Measurements from ENCODE around the gene EHD4.

Gene EHD4

DNA sequence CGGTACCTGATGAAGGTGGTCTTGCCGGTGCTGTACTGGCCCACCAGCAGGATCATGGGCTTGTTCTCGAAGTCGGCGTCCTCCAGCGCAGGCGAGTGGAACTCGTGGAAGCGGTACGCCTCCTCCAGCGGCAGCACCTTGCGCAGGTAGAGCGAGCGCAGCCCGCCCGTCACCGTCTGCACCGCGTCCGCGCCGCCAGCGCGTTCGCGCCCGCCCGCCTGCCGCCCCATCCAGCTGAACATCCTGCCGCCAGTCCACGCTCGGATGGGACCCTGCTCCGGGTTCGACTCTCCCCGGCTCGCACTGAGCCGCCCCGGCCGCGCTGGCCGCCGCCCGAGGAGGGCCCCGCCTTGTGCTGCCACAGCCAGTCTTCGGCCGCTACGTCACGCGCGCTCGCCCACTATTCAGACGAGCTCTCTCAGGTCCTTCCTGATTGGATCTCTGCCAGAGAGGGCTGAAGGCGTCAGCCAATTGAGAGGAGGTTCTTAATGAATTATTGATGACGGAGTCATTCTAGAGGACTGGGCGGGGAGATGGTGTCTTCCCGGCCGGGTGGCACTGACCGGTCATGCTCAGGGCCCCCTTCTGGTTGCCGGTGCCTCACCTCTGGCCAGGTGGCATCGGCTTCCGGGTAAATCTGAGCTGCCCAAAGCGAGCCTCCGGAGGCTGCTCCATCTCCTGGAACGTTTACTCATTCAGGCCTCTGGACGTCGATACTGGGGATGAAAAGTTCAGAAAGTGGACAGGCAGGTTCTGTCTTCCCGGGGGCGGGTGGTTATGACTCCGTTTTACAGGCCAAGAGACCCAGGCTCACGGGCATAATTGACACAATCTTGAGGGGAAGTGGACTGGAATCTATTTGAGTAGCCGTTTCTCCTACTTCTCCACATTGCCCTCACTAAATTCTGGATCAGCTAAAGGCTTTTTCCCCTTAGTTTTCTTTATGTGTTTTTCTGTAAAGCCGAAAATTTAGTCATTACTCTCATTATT lies at the start of gene EHD4:
Gene EHD4, minus strand, starts transcription at position 305 of the 990 bp plus-strand sequence. Its CDS starts 63 bp downstream, at position 242.
- FAIRE-seq, result peak; percentile 97

DNA sequence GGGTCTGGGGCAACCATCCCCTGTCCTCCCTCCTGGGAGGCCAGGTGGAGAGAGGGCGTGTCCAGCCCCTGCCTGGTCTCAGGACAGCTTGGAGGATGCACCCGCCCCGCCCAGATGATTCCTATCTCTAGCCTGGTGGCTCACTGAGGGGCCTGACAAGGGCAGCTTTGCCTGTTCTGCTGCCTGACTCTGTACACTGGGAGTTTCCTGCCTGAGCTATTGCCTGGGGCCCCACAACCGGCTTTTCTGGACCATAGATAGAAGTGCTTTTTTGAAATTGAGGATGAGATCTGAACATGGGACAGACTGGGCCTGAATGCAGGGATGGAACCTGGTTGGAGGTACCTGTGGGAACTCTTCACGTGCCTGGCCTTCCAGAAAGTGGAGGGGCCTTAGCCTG lies 49.2 kb upstream of the EHD4 start:
- FAIRE-seq, result no peak

GRCh38 chr15:42020713-42021273 lies 48.4 kb upstream of the EHD4 start, which contains the start of gene PLA2G4E:
Gene PLA2G4E (minus strand): TSS chr15:42021042. CDS start chr15:42021030, 12 bp downstream.
- FAIRE-seq, result no peak

DNA sequence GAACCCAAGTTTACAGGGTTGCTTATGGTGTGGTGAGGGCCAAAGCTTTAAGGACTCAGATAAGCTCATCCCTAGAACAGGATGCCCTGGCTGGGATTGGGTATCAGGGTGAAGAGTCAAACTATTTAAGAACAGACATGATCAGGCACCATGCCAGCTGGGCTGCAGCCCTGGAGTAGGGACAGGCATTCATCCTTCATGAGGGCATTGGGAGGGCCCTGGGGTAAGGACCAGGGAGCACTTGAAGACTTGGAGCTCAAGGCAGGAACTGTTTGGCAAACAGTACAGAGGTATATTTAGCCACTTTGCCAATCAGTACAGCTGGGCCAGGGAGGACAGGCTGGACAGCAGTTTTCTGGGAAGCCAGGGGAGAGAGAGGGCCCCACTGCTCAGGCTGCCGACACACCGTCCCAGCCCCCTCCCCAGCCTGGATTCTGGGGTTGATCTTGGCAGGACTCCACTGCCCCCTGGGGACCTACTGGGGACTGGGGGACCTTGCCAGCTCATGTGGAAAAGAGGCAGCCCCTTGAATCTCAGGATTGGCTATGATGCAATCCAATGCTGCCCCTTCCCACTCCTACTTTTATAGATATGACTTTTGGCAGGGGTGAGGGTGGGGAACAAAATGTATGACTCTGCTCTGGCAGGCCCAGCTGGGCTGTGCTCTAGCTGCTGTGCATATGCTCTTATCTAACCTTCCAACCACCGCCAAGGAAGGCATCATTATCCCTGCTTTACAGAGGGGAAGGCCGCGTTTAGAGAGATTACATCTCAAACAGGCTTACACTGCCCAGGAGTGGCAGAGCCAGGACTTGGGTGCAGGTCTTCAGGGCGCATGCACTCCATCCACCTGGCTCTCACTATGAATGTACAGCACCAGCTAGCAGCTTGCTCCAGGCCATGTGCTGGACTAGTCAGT lies 46.2 kb upstream of the EHD4 start:
- no peak for FAIRE-seq

DNA sequence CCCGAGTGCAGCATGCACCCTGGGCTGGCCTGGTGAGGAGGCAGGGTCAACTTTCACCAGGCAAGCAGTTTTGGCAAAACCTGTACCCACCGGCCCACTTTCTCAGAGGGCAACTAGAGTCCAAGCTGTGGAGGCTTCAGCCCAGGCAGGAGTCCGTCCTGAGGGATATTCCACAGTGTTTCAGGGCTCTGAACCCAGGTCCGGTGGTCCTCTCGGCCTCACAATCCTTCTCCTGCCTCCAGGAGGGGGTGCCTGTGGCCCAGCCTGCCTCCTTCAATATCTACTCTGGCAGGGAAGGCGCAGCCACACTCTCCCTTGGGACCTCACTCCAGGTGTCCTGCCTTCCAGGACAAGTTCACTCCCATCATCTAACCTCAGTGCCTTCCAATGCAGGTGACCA lies 44.6 kb upstream of the EHD4 start:
- no peak for FAIRE-seq

DNA sequence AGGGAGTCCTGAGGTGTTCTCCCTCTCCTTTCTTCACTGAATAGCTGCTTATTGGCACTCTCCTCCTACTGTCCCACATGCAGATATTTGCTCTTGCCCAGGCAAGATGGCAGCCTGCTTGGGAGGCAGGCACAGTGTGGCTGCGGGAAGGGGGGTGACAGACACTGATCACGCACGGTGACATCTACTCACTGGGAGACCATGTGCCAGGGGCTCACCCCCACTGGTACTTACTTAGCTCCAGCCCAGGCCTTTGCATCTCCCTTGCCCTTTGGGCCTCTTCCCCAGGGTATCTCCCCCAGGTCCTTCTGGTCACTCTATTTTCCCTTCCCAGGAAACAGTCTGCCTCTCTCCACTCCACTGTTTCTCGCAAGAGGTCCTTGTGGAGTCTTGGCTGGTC lies 42.0 kb upstream of the EHD4 start:
- FAIRE-seq, result no peak

DNA sequence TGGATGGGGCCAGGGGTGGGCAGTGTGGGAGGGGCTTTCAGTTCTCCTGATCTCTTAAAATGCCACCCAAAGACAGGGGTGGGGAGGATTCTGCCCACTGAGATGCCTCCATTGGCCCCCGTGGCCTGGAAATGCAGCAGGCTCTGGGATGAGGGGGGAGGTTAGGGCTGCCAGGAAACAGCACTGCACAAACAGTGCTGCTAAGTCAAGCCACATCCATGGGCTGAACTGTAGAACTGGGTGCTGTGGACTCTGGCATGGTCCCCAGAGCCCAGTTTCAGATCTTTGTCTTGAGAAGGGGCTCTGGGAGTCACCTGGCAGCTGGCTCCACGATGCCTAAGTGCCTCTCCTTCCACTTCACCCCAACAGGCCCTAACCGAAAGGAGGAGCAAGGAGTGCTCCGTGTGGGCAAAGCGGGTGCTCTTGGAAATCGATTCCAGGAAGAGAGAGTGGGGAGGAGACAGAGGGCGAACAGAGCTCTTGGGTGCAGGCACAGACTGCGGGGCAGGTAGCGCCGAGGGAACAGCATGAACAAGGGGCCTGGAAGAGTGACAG lies 40.6 kb upstream of the EHD4 start:
- no peak for FAIRE-seq

GRCh38 chr15:42012241-42012640 lies 39.9 kb upstream of the EHD4 start:
- no peak for FAIRE-seq

DNA sequence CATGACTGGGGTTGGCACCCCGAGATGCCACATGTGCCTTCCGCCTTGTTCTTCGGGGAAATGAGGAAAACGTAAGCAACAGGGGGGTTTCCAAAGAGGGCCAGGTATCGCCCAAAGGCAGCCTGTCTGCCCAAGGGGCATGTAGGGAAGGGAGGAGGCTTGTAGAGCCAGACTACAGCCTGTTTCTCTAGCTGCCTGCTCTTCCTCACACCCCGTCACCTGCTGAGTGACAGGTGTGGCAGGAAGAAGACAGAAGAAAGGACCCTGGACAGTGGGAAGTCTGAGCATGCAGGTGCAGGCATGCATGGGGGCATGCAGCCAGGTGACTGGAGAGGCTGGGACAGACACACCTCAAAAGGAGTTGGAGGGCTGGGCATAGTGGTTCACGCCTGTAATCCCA lies 38.7 kb upstream of the EHD4 start:
- FAIRE-seq, result no peak

DNA sequence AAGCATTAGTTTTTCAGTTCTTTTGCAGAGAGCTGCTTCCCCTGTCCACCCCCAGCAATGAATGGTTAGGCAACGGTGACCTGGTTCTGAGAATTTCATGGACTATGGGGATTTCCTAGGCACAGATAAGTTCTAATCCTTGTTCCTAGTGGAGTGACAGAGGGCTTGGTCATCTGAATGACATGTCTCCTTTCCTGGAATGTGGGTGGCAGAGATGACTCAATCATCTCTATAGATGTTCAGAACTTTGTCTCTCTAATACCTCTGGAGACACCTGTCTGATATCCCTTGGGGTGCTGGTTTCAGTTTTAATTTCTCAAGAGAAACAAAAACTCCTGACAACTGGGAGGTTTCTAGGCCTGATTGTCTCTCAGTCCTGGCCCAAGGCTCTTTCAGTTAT lies 38.1 kb upstream of the EHD4 start:
- no peak for FAIRE-seq

GRCh38 chr15:42009474-42009873 lies 37.1 kb upstream of the EHD4 start:
- no peak for FAIRE-seq

DNA sequence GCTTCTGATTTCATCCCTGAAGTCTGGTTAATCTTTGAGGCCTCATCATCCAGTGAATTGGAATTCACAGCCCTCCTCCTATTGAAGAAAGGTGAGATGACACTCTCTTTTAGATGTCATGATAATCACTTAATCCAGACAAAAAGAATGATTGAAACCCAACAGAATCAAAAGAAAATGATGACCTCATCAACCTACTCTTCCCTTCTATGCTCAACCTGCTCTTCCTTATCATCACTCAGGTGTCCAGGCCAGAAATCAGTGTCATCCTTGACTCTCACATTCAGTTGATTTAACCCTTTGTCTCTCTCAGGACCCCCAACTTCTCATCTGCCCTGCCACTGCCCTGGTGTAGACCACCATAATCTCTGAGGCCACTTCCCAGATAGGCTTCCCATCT lies 36.7 kb upstream of the EHD4 start:
- FAIRE-seq, result no peak

GRCh38 chr15:42007386-42007785 lies 35.0 kb upstream of the EHD4 start:
- FAIRE-seq, result no peak

DNA sequence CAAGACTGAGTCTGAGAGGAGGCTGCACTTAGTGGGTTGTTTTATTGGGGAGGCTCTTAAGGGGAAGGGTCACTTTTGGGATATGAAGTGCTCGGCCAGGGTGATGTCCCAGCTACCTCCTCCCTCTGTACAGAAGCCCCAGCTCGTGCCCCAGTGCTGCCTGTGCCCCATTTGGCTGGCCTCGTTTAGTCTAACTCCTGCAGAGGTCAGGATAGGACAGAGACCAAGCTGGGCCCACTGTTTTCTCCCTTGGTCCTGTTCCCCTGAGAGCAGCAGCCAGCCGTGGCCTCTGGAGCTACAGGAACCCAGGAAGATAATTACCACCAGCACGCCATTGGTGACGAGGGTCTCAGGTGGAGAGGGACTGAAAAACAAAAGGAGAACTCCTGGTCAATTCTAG lies 30.0 kb upstream of the EHD4 start:
- no peak for FAIRE-seq

DNA sequence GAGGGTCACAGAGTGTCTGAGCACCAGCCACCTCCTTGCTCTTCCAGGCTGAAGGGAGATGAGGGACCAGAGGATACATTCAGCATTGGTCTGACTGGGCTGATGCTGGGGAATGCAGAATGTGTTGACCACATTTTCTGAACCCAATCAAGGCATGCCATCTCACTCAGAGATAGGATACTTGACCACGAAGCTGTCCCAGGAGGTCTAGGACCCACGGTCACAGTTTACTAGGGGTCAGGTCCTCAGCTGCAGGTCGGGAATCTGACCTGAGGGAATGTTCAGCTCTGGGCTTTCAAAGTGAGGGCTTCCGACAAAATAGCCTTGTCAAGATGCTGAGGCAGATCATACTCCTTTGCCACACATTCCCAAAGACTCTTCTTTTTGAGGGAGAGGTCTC lies 28.9 kb upstream of the EHD4 start:
- no peak for FAIRE-seq

DNA sequence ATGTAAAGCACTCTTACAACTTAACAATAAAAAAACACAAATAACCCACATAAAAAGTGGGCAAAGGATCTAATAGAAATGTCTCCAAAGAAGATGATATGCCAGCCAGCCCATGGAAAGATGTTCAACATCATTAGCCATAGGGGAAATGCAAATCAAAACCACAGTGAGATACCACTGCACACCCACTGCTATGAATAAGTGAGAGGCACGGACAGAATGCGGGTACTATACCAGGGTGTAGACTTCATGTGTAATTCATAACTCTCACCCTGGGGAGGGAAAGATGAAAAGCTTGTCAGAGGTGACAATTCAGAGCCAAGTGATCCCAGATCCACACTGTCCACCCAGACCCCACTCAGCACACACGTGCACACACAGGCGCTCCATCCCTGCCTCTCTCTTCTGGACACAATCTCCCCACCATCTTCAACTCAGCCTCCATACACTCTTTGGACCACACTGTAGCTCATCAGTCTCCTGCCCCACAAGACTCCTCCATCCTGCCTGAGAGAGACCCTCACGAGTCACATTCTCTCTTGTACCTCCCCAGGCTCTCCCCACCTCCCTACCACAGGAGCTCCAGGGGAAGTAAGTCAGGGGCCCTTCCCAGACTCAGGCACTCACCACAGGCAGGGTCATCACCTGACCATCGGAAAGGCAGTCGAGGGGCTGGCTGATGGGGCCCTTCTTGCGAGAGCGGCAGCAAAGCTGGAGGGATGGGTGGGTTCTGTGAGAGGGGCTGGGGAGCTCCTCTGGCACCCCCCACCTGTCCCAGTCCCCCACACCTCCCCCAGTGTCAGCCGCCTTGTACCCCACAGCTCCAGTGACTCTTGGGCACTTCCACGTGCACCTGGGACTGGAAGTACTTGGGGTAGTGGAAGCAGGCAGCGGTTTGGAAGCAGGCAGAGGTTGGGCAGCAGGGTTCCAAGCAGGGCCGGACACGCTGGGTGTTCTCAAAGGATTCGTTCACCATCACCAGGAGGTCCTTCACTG lies 27.2 kb upstream of the EHD4 start:
- no peak for FAIRE-seq

DNA sequence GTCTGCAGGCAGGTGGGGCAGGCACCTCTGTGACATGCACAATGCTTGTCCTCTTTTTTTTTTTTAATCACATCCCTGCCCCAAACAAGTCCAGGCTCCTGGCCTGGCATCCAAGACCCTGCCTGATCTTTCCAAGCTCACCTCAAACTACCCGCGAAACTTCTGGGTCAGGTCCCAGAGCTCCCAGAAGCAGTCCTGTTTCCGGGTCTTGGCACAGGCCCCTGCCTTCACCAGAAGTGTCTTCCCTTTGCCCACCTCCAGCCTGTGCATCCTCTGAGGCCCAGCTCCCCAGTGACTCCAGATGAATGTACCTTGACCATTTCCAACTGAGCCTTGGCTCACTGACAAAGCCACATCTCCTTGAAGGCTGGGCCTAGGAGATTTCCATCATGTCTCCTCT lies 25.5 kb upstream of the EHD4 start:
- FAIRE-seq, result no peak

GRCh38 chr15:41996921-41997592 lies 24.7 kb upstream of the EHD4 start:
- FAIRE-seq, result no peak

- FAIRE-seq, result no peak
Observed at GRCh38 chr15:41996376-41996775, 24.0 kb upstream of the EHD4 start.

DNA sequence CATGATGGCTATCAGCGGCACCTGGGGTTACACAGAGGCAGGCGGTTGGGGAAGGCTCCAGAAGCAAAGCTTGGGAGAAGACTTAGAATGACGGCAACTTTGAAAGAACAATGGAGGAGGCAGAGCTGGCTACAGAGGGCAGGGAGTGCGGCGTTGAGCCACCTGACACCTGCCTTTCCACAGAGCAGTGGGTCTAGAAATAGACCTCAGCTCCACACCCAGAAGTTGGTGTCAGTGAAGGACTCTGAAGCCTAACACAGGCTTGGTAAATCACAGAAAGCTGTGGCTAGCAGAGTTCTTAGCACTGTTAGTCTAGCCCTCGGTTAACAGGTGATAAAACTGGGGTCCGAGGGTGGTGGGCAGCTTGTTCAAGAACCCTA lies 23.1 kb upstream of the EHD4 start:
- FAIRE-seq, result no peak

All from G401.6 (cell line).